Peyer's patch (tissue), 4 donors: ENCODE data around the gene CAPNS2.

Experiments used
- CTCF ChIP-seq, 6 experiments: fragments of 450-650 bp in 4 of 6; fragments of 200-600 bp in 2 of 6; sonication (generic) in 1 of 6; IDR thresholded peaks; one replicate each; pipeline ENCODE4 v1.5.1; 2017 to 2019; ENCODE audit warnings: antibody characterized with exemption in 6 of 6, mild to moderate bottlenecking in 3 of 6, moderate library complexity in 1 of 6
- POLR2A ChIP-seq, 2 donors: fragments of 450-650 bp; IDR thresholded peaks; one replicate each; pipeline ENCODE4 v1.5.1; 2017; ENCODE audit warnings: antibody characterized with exemption in 2 of 2, mild to moderate bottlenecking in 2 of 2, moderate library complexity in 2 of 2

DNA sequence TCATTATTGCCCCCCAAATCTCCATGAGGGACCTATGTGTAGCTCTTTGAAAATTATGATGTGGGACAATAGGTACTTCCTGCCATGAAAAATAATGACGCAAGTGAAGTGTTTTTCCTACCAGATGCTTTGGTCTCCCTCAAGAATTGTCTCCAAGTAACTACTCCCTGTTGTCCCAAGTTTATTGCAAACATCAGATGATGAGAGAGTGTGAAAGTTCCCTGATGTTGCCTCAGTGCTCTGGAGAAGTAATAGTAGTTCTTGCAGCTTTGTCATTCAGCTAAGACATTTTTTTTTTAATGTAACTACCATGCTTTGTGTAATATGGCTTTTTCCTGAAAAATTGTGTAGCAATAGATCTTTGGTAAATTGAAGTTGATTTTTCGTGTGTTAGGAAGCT, 37.5 kb upstream of the CAPNS2 start:
- no peak for TF ChIP-seq CTCF (IDR thresholded peaks at IDR 0.05)
- no peak for TF ChIP-seq POLR2A (IDR thresholded peaks at IDR 0.05)
